Neural crest cell (in vitro differentiated cells): ENCODE measurements around the gene PLSCR3. TPM values are rescaled to one million over a fixed set of nuclear protein-coding genes. Genes with fewer than 3 reads are reported as not detected.

ENCODE experiments used
- DNase-seq: peaks from one replicate; pipeline ENCODE4 v3.0.0; 2021; ENCODE audit warnings: low read depth, mixed read lengths, low spot score
- H3K27ac Mint-ChIP-seq: one replicate; pipeline ENCODE4 v1.8.0; 2021; ENCODE audit warnings: mild to moderate bottlenecking, mixed read lengths; ENCODE audit not compliant: unreplicated experiment
- H3K27me3 Mint-ChIP-seq: 2 replicates; pipeline ENCODE4 v1.8.0; 2021; ENCODE audit warnings: low read depth, mild to moderate bottlenecking, mixed read lengths
- H3K36me3 Mint-ChIP-seq: 2 replicates; pipeline ENCODE4 v1.8.0; 2021; ENCODE audit warnings: low read depth, mild to moderate bottlenecking, mixed read lengths
- H3K4me1 Mint-ChIP-seq: 2 replicates; pipeline ENCODE4 v1.8.0; 2021; ENCODE audit warnings: mixed read lengths
- H3K4me3 Mint-ChIP-seq: one replicate; pipeline ENCODE4 v1.8.0; 2021; ENCODE audit warnings: mild to moderate bottlenecking, mixed read lengths
- H3K9me3 Mint-ChIP-seq: 2 replicates; pipeline ENCODE4 v1.8.0; 2021; ENCODE audit warnings: mixed read lengths
- CTCF ChIP-seq: fragments of 200-600 bp; sonication (generic); conservative IDR thresholded peaks from 2 replicates; pipeline ENCODE4 v1.5.0; 2021; ENCODE audit warnings: antibody characterized with exemption, mild to moderate bottlenecking
- total RNA-seq: library from RNA; stranded (reverse); gene quantifications from 2 replicates; pipeline ENCODE4 v1.2.1, GENCODE V29; 2021

The PLSCR3 gene
- total RNA-seq, 1 donor from 2014 or later = 25.7 TPM

GRCh38 chr17:7417056-7417655 is 22.8 kb upstream of the PLSCR3 start:
- H3K27me3 Mint-ChIP-seq = peaks cover 2% of the 10 kb centered on the region
- no peak for DNase-seq

GRCh38 chr17:7416323-7416722 is 22.0 kb upstream of the PLSCR3 start:
- Mint-ChIP-seq H3K36me3 (no peaks in the 10 kb centered on the region), H3K4me3 (no peak overlapping the region), H3K27ac (no peak overlapping the region), H3K9me3 (no peaks in the 10 kb centered on the region), H3K27me3 (peaks cover 2% of the 10 kb centered on the region), H3K4me1 (peaks cover 49% of the 10 kb centered on the region)
- DNase-seq = no peak
- TF ChIP-seq CTCF = no peak

More at GRCh38 chr17:7417056-7417655, 22.8 kb upstream of the PLSCR3 start:
- no peak overlapping the region for H3K27ac Mint-ChIP-seq
- no peak for TF ChIP-seq CTCF
- H3K9me3 Mint-ChIP-seq = no peaks in the 10 kb centered on the region
- H3K4me3 Mint-ChIP-seq = no peak overlapping the region
- H3K36me3 Mint-ChIP-seq = no peaks in the 10 kb centered on the region
- H3K4me1 Mint-ChIP-seq = peaks cover 47% of the 10 kb centered on the region

GRCh38 chr17:7415784-7416183 is 21.5 kb upstream of the PLSCR3 start:
- no peak overlapping the region for H3K4me3 Mint-ChIP-seq
- no peak for DNase-seq
- no peaks in the 10 kb centered on the region for H3K9me3 Mint-ChIP-seq
- H3K36me3 Mint-ChIP-seq = no peaks in the 10 kb centered on the region
- no peak for TF ChIP-seq CTCF
- H3K27me3 Mint-ChIP-seq = peaks cover 2% of the 10 kb centered on the region
- peaks cover 47% of the 10 kb centered on the region for H3K4me1 Mint-ChIP-seq
- H3K27ac Mint-ChIP-seq = no peak overlapping the region

GRCh38 chr17:7414837-7415236 is 20.5 kb upstream of the PLSCR3 start:
- peaks cover 6% of the 10 kb centered on the region for H3K36me3 Mint-ChIP-seq
- TF ChIP-seq CTCF = no peak
- peaks cover under 1% of the 10 kb centered on the region for H3K27me3 Mint-ChIP-seq
- H3K9me3 Mint-ChIP-seq = no peaks in the 10 kb centered on the region
- no peak overlapping the region for H3K4me3 Mint-ChIP-seq
- H3K4me1 Mint-ChIP-seq = peaks cover 37% of the 10 kb centered on the region
- H3K27ac Mint-ChIP-seq = no peak overlapping the region
- DNase-seq = no peak

- no peaks in the 10 kb centered on the region for H3K9me3 Mint-ChIP-seq
- H3K4me1 Mint-ChIP-seq = peaks cover 23% of the 10 kb centered on the region
- no peak overlapping the region for H3K27ac Mint-ChIP-seq
- TF ChIP-seq CTCF = no peak
- no peaks in the 10 kb centered on the region for H3K27me3 Mint-ChIP-seq
- H3K36me3 Mint-ChIP-seq = peaks cover 14% of the 10 kb centered on the region
- H3K4me3 Mint-ChIP-seq = peak overlapping the region; percentile 6
- DNase-seq = no peak
These were observed 19.1 kb upstream of the PLSCR3 start for GRCh38 chr17:7413346-7413985.
